ENCODE results near the gene STRN4.

Gene STRN4

DNA sequence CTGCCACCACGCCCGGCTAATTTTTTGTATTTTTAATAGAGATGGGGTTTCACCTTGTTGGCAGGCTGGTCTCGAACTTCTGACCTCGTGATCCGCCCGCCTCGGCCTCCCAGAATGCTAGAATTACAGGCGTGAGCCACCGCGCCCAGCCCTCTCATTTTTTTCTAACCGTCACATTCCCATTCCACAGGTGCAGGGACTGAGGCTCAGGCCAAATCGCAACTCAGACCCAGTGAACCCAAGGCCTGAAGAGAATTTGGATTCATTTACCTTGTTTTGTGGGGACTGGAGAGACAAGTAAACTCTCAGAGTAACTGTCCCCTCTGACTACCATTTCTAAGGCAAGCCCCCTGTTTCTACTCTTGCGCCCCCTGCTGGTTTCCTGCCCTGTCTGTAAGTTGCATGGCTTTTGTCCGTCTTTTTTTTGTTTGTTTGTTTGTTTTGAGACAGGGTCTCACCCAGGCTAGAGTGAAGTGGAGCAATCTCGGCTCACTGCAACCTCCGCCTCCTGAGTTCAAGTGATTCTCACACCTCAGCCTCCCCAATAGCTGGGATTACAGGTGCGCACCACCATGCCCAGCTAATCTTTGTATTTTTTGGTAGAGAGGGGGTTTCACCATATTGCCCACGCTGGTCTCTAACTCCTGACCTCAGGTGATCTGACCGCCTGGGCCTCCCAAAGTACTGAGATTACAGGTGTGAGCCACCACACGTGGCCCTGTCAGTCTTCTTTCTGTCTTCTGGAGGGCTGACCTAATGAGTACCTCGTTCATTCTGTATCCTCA, 2.3 kb upstream of the STRN4 start:
- Histone ChIP-seq H3K4me1 (ENCODE audit: insufficient read depth, poor library complexity, severe bottlenecking) (no peaks in the 10 kb centered on the region), H3K27ac (ENCODE audit: poor library complexity, severe bottlenecking) (no peak overlapping the region), H3K9me3 (ENCODE audit: severe bottlenecking) (no peaks in the 10 kb centered on the region), H3K4me3 (ENCODE audit: severe bottlenecking) (no peak overlapping the region), H3K27me3 (ENCODE audit: insufficient read depth, poor library complexity, severe bottlenecking) (no peaks in the 10 kb centered on the region), H3K36me3 (ENCODE audit: low read depth) (peaks cover 13% of the 10 kb centered on the region)
- no peak for DNase-seq (ENCODE audit: low spot score)
- ATAC-seq (ENCODE audit: low read depth), result no peak
- TF ChIP-seq, protein P1, sequence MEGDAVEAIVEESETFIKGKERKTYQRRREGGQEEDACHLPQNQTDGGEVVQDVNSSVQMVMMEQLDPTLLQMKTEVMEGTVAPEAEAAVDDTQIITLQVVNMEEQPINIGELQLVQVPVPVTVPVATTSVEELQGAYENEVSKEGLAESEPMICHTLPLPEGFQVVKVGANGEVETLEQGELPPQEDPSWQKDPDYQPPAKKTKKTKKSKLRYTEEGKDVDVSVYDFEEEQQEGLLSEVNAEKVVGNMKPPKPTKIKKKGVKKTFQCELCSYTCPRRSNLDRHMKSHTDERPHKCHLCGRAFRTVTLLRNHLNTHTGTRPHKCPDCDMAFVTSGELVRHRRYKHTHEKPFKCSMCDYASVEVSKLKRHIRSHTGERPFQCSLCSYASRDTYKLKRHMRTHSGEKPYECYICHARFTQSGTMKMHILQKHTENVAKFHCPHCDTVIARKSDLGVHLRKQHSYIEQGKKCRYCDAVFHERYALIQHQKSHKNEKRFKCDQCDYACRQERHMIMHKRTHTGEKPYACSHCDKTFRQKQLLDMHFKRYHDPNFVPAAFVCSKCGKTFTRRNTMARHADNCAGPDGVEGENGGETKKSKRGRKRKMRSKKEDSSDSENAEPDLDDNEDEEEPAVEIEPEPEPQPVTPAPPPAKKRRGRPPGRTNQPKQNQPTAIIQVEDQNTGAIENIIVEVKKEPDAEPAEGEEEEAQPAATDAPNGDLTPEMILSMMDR (IDR thresholded peaks at IDR 0.05; ENCODE audit: poor library complexity, severe bottlenecking), result peak; percentile 63

GRCh38 chr19:46745521-46746280, 549 bp downstream of the STRN4 start, which contains the start of gene FKRP:
Gene FKRP, plus strand, starts transcription at chr19:46746057. Its CDS starts 9,394 bp downstream, at chr19:46755451.
- H3K4me3 ChIP-seq (ENCODE audit: severe bottlenecking), result peak within 1 kb of the TSS; percentile 100
- no peaks in the 10 kb centered on the region for H3K4me1 ChIP-seq (ENCODE audit: insufficient read depth, poor library complexity, severe bottlenecking)
- H3K27me3 ChIP-seq (ENCODE audit: insufficient read depth, poor library complexity, severe bottlenecking), result no peaks in the 10 kb centered on the region
- peaks cover 36% of the 10 kb centered on the region for H3K36me3 ChIP-seq (ENCODE audit: low read depth)
- no peaks in the 10 kb centered on the region for H3K9me3 ChIP-seq (ENCODE audit: severe bottlenecking)
- ATAC-seq (ENCODE audit: low read depth), result peak; percentile 51
- DNase-seq (ENCODE audit: low spot score), result peak; percentile 61
- TF ChIP-seq, protein P1 (IDR thresholded peaks at IDR 0.05; ENCODE audit: poor library complexity, severe bottlenecking), result no peak
- peak within 1 kb of the TSS; percentile 83 for H3K27ac ChIP-seq (ENCODE audit: poor library complexity, severe bottlenecking)

DNA sequence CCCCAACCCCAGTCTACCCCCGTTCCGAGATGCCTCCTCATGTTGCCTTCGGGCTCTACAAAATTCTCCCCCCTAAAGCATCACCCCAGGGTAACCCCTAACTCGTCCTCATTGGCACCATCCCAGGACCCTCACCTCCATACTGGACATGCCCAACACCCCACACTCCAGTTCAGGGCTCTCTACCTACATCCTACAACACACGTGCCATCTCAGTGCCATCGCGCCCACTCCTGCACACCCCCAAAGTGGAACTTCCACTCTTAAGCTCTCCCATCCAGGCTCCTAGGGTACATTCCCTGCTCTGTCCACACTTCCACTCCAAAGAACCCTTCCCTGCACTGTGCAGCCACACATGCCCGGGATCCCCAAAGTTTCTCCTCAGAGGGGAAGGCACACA, 1.2 kb downstream of the STRN4 start:
- no peaks in the 10 kb centered on the region for H3K4me1 ChIP-seq (ENCODE audit: insufficient read depth, poor library complexity, severe bottlenecking)
- no peaks in the 10 kb centered on the region for H3K9me3 ChIP-seq (ENCODE audit: severe bottlenecking)

GRCh38 chr19:46744005-46744691, 2.1 kb downstream of the STRN4 start:
- H3K36me3 ChIP-seq (ENCODE audit: low read depth), result peaks cover 47% of the 10 kb centered on the region
- no peak overlapping the region for H3K27ac ChIP-seq (ENCODE audit: poor library complexity, severe bottlenecking)
- no peaks in the 10 kb centered on the region for H3K27me3 ChIP-seq (ENCODE audit: insufficient read depth, poor library complexity, severe bottlenecking)
- TF ChIP-seq, protein P1 (IDR thresholded peaks at IDR 0.05; ENCODE audit: poor library complexity, severe bottlenecking), result no peak
- no peaks in the 10 kb centered on the region for H3K9me3 ChIP-seq (ENCODE audit: severe bottlenecking)
- no peak for DNase-seq (ENCODE audit: low spot score)
- H3K4me1 ChIP-seq (ENCODE audit: insufficient read depth, poor library complexity, severe bottlenecking), result no peaks in the 10 kb centered on the region
- no peak for ATAC-seq (ENCODE audit: low read depth)
- no peak overlapping the region for H3K4me3 ChIP-seq (ENCODE audit: severe bottlenecking)

More for the DNA sequence above, 1.2 kb downstream of the STRN4 start:
- DNase-seq (ENCODE audit: low spot score), result no peak
- Histone ChIP-seq H3K36me3 (ENCODE audit: low read depth) (peaks cover 41% of the 10 kb centered on the region), H3K27ac (ENCODE audit: poor library complexity, severe bottlenecking) (peak overlapping the region; percentile 83), H3K27me3 (ENCODE audit: insufficient read depth, poor library complexity, severe bottlenecking) (no peaks in the 10 kb centered on the region), H3K4me3 (ENCODE audit: severe bottlenecking) (peak overlapping the region; percentile 100)
- ATAC-seq (ENCODE audit: low read depth), result 0 out of 3 replicates have a peak, but pooled peaks have one; percentile 15
- TF ChIP-seq, protein P1 (IDR thresholded peaks at IDR 0.05; ENCODE audit: poor library complexity, severe bottlenecking), result no peak
